ENCODE results near the gene HAND1. TPM values are rescaled to one million over a fixed set of nuclear protein-coding genes. Genes with fewer than 3 reads are reported as not detected.

Gene HAND1
- total RNA-seq, 2 experiments from 2014 or later = not detected

- POLR2A ChIA-PET = no interaction called here
- Mint-ChIP-seq H3K4me1 (ENCODE audit: low read depth) (no peaks in the 10 kb centered on the region), H3K27ac (no peak overlapping the region), H3K9me3 (no peaks in the 10 kb centered on the region), H3K4me3 (no peak overlapping the region), H3K36me3 (peaks cover 12% of the 10 kb centered on the region), H3K27me3 (no peaks in the 10 kb centered on the region)
- DNase-seq = no peak
- intact Hi-C loops (cut with micrococcal nuclease) = no loop called here
- CTCF ChIA-PET = interaction anchor here (0.6 kb wide), 1 partner anchor 60 kb away, joined by 3 read pairs; no protein-coding TSS in a partner anchor
These were observed 16.5 kb downstream of the HAND1 start for GRCh38 chr5:154461531-154461930.

- H3K4me3 Mint-ChIP-seq = no peak overlapping the region
- H3K27ac Mint-ChIP-seq = no peak overlapping the region
- peaks cover 22% of the 10 kb centered on the region for H3K36me3 Mint-ChIP-seq
- intact Hi-C loops (cut with micrococcal nuclease) = no loop called here
- no peak for DNase-seq
- H3K9me3 Mint-ChIP-seq = no peaks in the 10 kb centered on the region
- POLR2A ChIA-PET = no interaction called here
- CTCF ChIA-PET = interaction anchor here (0.5 kb wide), 1 partner anchor 8 kb away, joined by 3 read pairs; no protein-coding TSS in a partner anchor
- H3K4me1 Mint-ChIP-seq (ENCODE audit: low read depth) = no peaks in the 10 kb centered on the region
- no peaks in the 10 kb centered on the region for H3K27me3 Mint-ChIP-seq
These were observed 17.9 kb downstream of the HAND1 start for GRCh38 chr5:154460172-154460571.

DNA sequence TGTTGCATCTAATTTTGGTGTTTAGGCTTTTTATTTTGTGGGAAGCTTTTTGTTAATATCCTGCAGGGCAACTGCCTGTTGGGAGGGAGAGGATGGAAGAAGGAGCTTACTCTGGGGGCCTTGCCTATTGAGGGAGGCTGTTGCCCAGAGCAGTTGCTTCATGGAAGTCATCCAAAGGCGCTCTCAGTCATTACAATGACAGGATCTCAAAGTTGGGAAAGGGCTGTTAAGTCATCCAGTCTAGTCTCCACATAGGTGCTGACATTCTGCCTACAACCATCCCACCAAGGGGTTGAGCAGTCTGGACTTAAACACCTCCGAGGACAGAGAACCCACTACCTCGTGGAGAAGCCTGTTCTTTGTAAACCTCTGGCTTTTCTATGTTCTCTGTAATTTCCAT lies 19.0 kb downstream of the HAND1 start:
- peaks cover 28% of the 10 kb centered on the region for H3K36me3 Mint-ChIP-seq
- H3K4me3 Mint-ChIP-seq = no peak overlapping the region
- no peak overlapping the region for H3K27ac Mint-ChIP-seq
- no peak for DNase-seq
- H3K9me3 Mint-ChIP-seq = no peaks in the 10 kb centered on the region
- intact Hi-C loops (cut with micrococcal nuclease) = no loop called here
- no peaks in the 10 kb centered on the region for H3K27me3 Mint-ChIP-seq
- ChIA-PET CTCF (no interaction called here), POLR2A (interaction anchor here (0.6 kb wide), 1 partner anchor 15 kb away, joined by 5 read pairs; no protein-coding TSS in a partner anchor)
- H3K4me1 Mint-ChIP-seq (ENCODE audit: low read depth) = no peaks in the 10 kb centered on the region

GRCh38 chr5:154456540-154456939 lies 21.5 kb downstream of the HAND1 start:
- ChIA-PET CTCF (interaction anchor here (1.3 kb wide), 1 partner anchor 10 kb away, joined by 6 read pairs; no protein-coding TSS in a partner anchor), POLR2A (no interaction called here)
- Mint-ChIP-seq H3K27me3 (no peaks in the 10 kb centered on the region), H3K4me1 (ENCODE audit: low read depth) (peaks cover 3% of the 10 kb centered on the region), H3K27ac (no peak overlapping the region), H3K9me3 (no peaks in the 10 kb centered on the region), H3K4me3 (no peak overlapping the region), H3K36me3 (peaks cover 42% of the 10 kb centered on the region)
- DNase-seq = no peak
- intact Hi-C loops (cut with micrococcal nuclease) = no loop called here

DNA sequence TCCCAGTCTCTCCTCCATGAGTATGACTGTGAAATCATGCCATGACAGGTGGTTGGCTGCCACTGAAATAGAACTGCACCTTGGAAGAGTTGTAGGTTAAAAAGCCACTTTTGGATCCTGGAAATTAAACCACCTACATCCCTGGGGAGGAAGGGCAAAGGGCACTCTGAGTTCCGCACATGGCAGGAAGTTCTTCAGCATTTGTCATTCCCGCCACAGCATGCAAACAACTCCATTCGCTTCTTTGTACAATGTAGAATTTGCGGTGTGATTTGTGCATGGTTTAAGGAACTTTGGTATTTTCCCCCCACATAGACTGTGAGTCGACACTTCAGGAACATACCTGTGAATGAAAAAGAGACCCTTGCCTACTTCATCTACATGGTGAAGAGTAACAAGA lies 22.4 kb downstream of the HAND1 start:
- ChIA-PET POLR2A (no interaction called here), CTCF (interaction anchor here (1.2 kb wide), 1 partner anchor 11 kb away, joined by 3 read pairs; no protein-coding TSS in a partner anchor)
- no peaks in the 10 kb centered on the region for H3K9me3 Mint-ChIP-seq
- no peaks in the 10 kb centered on the region for H3K27me3 Mint-ChIP-seq
- no peak overlapping the region for H3K27ac Mint-ChIP-seq
- H3K36me3 Mint-ChIP-seq = peaks cover 49% of the 10 kb centered on the region
- H3K4me3 Mint-ChIP-seq = no peak overlapping the region
- peaks cover 4% of the 10 kb centered on the region for H3K4me1 Mint-ChIP-seq (ENCODE audit: low read depth)
- intact Hi-C loops (cut with micrococcal nuclease) = no loop called here
- no peak for DNase-seq

- Mint-ChIP-seq H3K9me3 (no peaks in the 10 kb centered on the region), H3K36me3 (peaks cover 44% of the 10 kb centered on the region), H3K4me1 (ENCODE audit: low read depth) (peaks cover 36% of the 10 kb centered on the region), H3K27me3 (no peaks in the 10 kb centered on the region), H3K27ac (no peak overlapping the region), H3K4me3 (no peak overlapping the region)
- intact Hi-C loops (cut with micrococcal nuclease) = no loop called here
- CTCF ChIA-PET = interaction anchor here (1.8 kb wide), 1 partner anchor 15 kb away, joined by 5 read pairs; no protein-coding TSS in a partner anchor
- no peak for DNase-seq
- POLR2A ChIA-PET = no interaction called here
These were observed 26.1 kb downstream of the HAND1 start for GRCh38 chr5:154451957-154452356.

DNA sequence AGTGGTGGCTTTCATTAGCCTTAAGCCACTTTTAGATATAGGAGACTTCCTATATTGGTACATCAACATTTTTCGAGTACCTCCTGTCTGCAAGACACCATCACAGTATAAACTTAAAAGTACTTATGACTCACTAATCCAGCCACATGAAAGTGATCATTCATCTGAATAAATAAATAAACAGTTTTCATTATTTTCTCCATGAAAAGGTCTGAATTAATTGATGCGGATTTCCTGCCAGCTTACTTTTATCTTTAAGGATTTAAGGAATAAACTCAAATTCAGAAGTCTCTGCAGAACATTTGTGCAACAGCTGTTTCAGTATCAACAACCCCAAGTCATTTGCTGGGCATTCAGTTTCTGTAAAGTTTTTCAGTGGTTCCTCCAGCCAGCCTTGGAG lies 28.2 kb downstream of the HAND1 start:
- H3K27ac Mint-ChIP-seq = no peak overlapping the region
- ChIA-PET POLR2A (no interaction called here), CTCF (interaction anchor here (1.0 to 2.3 kb wide), 2 partner anchors 17 to 25 kb away, joined by 3 to 8 read pairs; no protein-coding TSS in a partner anchor)
- intact Hi-C loops (cut with micrococcal nuclease) = loop anchor here (5.0 kb wide), 1 partner anchor 308 kb away; the partner anchor contains the start of gene LARP1
- H3K9me3 Mint-ChIP-seq = no peaks in the 10 kb centered on the region
- no peak for DNase-seq
- H3K36me3 Mint-ChIP-seq = peaks cover 36% of the 10 kb centered on the region
- H3K27me3 Mint-ChIP-seq = no peaks in the 10 kb centered on the region
- no peak overlapping the region for H3K4me3 Mint-ChIP-seq
- peaks cover 36% of the 10 kb centered on the region for H3K4me1 Mint-ChIP-seq (ENCODE audit: low read depth)

- Mint-ChIP-seq H3K4me1 (ENCODE audit: low read depth) (peaks cover 48% of the 10 kb centered on the region), H3K27ac (peak overlapping the region; percentile 50), H3K9me3 (no peaks in the 10 kb centered on the region), H3K4me3 (peak overlapping the region; percentile 83), H3K36me3 (peaks cover 27% of the 10 kb centered on the region), H3K27me3 (no peaks in the 10 kb centered on the region)
- ChIA-PET POLR2A (interaction anchor here (0.7 to 1.2 kb wide), 2 partner anchors 410 to 411 kb away, joined by 3 read pairs; partner anchors contain the start of gene CNOT8), CTCF (interaction anchor here (1.6 kb wide), 1 partner anchor 375 kb away, joined by 4 read pairs; no protein-coding TSS in a partner anchor)
- intact Hi-C loops (cut with micrococcal nuclease) = loop anchor here (2.0 to 5.0 kb wide), 3 partner anchors 256 to 374 kb away; partner anchors contain the start of genes GALNT10 and LARP1
- DNase-seq = no peak
These were observed 30.8 kb downstream of the HAND1 start for GRCh38 chr5:154447089-154447725.

DNA sequence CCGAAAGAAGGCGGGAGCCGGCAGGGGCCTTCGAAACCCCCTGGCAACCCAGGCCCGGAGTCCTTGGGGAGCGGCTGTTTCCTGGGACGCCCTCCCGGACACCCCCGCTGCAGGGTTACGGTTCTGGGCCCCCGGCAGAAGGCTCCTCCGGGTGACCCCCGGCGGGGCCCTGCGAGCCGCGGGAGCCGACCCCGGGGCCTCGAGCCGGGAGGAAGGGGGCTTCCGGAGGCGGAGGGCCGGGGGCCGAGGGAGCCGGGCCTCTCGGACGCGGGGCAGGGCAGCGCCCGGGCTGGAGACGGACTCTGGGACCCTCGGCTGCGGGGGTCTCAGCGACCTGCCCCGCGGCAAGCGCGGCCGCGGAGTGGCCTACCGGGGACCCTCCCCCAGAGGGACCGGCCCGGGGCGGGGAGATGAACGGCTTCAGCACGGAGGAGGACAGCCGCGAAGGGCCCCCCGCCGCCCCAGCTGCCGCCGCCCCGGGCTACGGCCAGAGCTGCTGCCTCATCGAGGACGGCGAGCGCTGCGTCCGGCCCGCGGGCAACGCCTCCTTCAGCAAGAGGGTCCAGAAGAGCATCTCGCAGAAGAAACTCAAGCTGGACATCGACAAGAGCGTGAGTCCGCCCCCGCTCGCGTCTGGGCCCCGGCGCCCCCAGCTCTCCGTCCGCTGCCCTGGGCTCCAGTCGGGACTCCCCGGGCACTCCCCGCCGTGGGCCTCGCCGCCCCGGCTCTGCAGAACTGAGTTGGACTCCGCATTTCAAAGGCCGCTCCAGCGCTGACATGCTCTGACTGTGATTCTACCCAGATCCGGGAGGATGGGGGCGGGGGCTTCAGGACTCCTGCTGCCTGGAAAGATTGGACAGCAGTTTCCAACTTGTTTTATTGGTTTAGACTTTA lies 31.6 kb downstream of the HAND1 start:
- CTCF ChIA-PET = interaction anchor here (1.6 kb wide), 1 partner anchor 374 kb away, joined by 4 read pairs; no protein-coding TSS in a partner anchor
- peaks cover 46% of the 10 kb centered on the region for H3K4me1 Mint-ChIP-seq (ENCODE audit: low read depth)

GRCh38 chr5:154445422-154446194 lies 32.4 kb downstream of the HAND1 start, which contains the start of gene SAP30L:
Gene SAP30L (plus strand): TSS chr5:154445997. CDS start chr5:154446605, 608 bp downstream.
- H3K27ac Mint-ChIP-seq = peak within 1 kb of the TSS; percentile 94
- intact Hi-C loops (cut with micrococcal nuclease) = loop anchor here (1.0 to 5.0 kb wide), 5 partner anchors 255 to 413 kb away; partner anchors contain the start of genes CNOT8, FAM114A2, GALNT10 and LARP1
- H3K4me1 Mint-ChIP-seq (ENCODE audit: low read depth) = peaks cover 45% of the 10 kb centered on the region
- POLR2A ChIA-PET = interaction anchor here (0.8 kb wide), 1 partner anchor 255 kb away, joined by 3 read pairs; the partner anchor contains the start of gene GALNT10
- H3K27me3 Mint-ChIP-seq = no peaks in the 10 kb centered on the region
- H3K4me3 Mint-ChIP-seq = peak within 1 kb of the TSS; percentile 99
- H3K36me3 Mint-ChIP-seq = peaks cover 30% of the 10 kb centered on the region
- DNase-seq = peak; percentile 97
- no peaks in the 10 kb centered on the region for H3K9me3 Mint-ChIP-seq
- CTCF ChIA-PET = interaction anchor here (1.3 to 1.6 kb wide), 2 partner anchors 373 kb away, joined by 4 to 5 read pairs; no protein-coding TSS in a partner anchor

More for the DNA sequence above, 31.6 kb downstream of the HAND1 start:
- intact Hi-C loops (cut with micrococcal nuclease) = loop anchor here (2.0 to 5.0 kb wide), 3 partner anchors 256 to 374 kb away; partner anchors contain the start of genes GALNT10 and LARP1
- POLR2A ChIA-PET = interaction anchor here (0.7 to 1.2 kb wide), 3 partner anchors 256 to 412 kb away, joined by 3 read pairs; partner anchors contain the start of genes CNOT8 and GALNT10
- Mint-ChIP-seq H3K36me3 (peaks cover 30% of the 10 kb centered on the region), H3K27ac (peak overlapping the region; percentile 50), H3K9me3 (no peaks in the 10 kb centered on the region), H3K27me3 (no peaks in the 10 kb centered on the region), H3K4me3 (peak overlapping the region; percentile 83)
- peak; percentile 61 for DNase-seq

Data from activated CD4-positive, alpha-beta memory T cell treated with anti-CD3 and anti-CD28 coated beads for 36 hours (primary cell).